ENCODE results near the gene ZBTB20.

Gene ZBTB20

DNA sequence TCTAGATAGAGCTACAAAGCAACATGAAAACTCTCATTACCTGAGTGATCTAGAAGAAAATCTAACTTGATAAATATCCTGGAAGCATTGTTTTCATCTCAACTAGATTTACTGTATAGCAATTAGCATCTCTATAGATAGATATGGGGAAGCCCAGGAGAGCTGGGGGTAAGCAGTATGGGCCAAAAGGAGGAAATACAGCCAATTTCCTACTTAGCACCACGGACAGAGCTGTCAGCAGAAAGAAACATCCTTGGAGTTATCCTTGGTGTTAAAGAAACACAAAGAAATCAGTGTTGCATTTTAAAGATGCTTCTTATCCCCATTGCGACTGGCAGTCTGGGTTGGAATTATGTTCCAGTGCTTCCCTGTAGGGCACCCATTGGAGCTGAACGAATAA lies 727.0 kb downstream of the ZBTB20 start:
- DNase-seq: no peak

DNA sequence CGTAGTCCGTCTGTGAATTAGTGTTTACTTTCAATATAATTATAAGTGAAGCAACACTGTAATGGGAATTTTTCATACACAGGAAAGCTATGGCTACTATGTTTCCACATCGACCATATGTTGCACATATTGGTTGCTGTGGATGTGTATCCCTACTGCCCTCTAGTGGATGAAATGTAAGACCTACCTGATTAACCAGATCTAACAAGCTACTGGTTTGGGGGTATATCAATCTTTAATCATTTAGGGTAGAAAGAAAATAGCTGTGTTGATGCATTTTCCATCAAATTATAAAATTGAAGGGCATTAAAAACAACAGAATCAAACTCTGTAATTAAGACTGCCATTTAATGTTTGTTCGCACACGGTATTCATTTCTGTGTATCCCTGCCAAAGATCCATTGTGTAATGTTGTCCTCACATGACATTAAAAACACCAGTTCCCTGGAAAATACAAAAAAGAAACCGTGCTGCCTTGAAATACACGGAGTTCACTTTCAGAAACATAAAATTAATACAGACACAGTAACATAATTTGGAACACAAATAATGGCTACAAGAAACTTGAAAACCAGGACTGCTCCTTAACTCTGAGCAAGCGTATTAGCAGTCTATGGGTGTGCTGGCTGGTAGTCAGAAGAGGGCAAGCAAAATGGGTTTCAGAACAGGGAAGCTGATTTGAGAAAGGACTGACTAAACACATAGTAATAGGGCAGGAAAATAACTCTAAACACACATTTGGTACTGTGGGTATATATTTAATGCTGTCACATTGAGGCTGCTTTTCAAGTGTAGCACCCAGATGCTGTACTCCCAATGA lies 728.2 kb downstream of the ZBTB20 start:
- DNase-seq: no peak

DNA sequence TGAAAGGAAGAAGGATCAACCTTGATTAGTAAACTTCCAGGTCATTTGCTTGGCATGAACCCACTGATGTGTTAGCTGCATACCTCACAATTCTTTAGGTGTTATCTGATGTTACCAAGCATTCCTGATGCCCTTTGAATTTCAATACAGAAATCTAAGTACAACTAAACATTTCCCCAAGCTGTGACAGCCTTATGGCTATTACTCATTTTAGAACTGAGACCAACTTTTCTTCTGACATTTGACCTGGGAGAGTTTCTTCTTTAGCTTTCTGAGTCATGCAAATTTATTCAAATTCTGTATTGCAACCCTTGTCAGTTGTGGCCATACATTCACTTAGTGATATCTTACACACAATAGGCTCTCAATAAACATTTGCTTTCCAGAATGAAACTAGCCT lies 729.0 kb downstream of the ZBTB20 start:
- no peak for DNase-seq

DNA sequence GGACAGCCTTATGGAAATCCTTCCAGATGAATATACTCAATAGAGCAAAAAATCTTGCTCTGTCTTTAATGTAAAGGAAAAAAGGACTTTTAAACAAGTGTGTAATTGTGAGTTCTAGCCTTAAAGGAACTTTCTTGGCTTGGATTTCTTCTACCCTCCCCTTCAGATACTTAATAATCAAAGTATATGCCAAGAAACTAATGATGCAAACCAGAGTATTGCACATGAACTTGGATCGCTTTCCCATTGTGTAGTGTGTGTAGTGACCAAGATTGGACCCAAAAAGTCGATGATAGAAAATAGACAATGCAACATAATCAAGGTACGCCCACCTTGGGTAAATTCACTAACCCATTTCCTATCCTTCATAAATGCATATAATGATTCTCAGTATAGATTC lies 729.4 kb downstream of the ZBTB20 start:
- no peak for DNase-seq

DNA sequence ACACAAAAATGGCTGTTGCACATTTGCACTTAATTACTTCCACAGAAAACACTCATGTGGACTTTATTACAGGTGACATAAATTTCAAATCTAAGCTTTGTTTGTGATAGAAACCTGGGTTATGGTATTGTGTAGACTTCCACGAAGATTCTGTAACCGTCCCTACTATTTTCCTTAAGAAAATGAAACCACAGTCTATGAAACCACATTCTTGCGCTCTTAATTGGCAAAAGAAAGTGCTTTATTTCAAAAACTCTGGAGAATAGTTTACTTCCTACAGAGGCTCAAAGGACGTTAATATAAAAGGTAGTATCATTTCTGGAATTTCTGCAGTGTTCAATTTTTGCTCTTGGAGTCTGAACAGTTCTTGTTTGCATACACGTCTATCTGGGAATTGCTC lies 729.8 kb downstream of the ZBTB20 start:
- DNase-seq: no peak

DNA sequence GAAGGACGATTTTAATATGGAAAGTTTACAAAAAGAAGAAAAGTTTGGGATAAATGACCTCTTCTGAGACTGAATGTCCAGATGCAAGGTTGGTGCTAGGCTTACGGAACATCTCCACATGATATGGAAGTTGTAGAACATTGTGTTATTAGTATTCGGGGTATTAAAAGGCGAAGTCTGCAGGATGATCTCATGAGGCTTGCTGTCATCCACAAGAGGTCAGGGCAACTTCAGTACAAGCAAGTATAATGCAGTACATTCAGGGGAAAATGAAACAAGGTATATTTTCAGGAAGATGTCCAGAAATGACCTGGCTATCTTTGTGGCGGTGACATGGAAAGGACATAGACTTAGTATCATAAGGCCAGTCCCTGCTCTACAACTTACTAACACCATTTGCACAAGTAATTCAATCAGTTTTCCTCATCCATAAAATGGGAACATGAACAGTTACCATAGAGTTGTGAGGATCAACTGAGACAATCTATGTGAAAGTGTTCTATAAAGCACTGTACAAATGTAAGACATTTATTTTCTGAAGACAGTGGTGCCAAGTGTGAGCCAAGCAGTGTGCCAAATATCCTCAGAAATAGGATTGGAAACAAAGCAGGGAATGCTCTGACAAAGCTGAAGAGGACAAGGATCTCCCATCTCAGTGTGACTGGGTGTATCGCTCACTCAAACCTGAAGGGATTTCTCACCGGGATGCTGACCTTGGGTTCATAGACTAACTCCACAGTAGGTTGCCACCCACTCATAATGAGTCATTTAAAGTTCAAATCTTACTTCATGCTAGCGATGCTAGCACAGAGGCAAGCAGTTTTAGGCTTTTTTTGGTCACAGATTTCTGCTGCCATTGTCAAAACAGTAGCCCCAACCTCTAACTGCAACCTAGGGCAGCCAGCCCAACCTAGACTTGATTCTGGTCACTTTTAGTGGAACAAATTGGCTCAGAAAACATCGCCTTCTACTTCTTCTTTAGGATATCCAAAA lies 735.0 kb downstream of the ZBTB20 start:
- no peak for DNase-seq

DNA sequence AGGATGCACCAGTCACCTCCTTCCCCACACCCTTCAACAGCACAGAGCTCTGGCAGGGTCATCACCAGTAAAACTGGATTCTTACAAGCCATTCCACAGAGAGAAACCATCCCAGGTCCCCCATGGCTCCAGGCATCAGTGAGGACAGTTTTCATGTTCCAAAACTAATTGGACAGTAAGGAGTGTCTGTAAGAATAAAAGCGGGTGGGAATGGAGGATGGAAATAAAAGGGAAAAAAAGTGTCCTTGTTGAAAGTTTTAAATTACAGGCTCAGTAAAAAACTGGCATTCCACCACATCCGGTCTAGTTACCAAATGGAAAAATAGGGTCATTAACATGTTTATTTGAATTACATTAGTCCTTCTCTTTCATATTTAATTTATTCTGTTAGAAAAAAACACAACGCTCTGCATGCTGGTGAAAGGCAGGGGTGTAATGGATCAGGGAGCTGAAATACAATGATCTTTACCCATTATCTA lies 735.9 kb downstream of the ZBTB20 start:
- DNase-seq: no peak

DNA sequence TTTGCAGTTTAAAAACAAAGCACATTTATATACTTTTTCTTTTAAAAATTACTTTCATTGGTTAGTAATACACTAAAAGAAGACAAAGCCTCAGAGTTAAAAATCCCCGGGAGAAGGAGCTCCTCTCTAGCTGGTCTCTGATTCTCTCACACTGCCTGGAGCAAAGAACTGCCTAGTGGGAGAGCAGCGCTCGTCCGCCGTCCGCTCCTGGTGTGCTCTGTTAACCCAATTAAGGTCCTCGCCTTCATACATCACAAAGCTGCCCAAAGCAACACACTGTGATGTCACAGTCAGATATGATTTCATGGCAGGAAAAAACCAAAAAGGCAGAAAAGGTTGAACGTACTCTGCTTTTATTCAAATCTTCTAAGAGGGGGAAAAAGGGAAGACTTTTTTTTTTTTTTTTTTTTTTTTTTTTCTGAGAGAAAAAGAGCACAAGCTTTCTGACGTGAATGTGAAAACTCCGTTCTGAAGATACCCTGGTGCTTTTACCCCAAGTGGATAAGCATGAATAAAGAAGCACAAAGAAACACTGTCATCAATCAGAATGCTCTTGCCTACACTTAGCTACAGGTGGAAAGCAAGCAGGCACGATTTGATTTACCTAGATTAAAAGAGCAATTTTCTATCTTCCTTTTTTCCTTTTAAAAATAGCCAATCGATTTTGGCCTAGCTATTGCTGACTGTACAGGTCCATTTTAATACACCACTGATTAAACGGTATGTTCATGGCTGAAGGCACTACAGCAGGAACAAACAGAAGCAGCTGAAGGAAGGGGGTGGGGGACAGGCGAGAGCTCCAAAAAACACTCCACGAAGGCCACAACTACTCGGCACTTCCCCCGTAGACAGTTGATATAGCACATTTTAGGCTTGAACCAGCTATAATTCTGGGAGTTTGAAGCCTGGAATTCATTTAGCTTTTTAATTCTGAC lies 738.1 kb downstream of the ZBTB20 start:
- no peak for DNase-seq

DNA sequence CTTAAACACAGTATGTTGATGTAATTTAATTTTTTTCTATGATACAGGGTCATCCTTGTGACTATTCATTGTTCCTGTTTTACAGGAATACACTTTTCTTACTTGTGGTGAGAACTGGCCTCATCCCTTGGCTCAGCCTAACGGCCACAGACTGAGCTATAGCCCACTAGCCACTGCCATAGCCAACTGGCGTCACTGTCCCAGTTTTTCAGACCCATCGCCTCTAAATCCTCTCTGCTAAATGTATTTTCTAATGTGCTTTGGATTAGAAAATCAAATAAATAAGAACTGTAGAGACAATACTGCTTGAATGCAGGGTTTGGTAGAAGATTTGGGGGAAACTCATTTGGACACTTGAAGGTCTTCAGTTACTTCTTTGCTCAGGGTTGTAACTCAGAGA lies 740.2 kb downstream of the ZBTB20 start:
- no peak for DNase-seq

DNA sequence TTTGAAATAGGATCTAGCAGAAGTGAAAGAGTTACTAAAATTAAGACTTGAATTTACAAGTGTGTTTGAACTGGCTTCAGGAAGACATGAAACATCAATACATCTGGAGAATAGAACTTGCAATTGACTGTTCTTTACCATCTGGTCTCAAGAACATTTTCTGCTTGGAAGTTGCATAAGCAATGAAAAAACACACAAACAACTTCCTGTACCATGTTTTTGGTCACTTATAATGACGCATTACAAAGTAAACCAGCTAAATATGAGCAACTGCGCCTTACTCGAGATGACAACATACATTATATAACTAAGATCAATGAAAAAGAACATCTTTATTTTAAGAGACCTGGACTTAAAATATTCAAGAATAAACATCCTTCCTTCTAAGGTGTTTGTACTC lies 740.8 kb downstream of the ZBTB20 start:
- DNase-seq: no peak

DNA sequence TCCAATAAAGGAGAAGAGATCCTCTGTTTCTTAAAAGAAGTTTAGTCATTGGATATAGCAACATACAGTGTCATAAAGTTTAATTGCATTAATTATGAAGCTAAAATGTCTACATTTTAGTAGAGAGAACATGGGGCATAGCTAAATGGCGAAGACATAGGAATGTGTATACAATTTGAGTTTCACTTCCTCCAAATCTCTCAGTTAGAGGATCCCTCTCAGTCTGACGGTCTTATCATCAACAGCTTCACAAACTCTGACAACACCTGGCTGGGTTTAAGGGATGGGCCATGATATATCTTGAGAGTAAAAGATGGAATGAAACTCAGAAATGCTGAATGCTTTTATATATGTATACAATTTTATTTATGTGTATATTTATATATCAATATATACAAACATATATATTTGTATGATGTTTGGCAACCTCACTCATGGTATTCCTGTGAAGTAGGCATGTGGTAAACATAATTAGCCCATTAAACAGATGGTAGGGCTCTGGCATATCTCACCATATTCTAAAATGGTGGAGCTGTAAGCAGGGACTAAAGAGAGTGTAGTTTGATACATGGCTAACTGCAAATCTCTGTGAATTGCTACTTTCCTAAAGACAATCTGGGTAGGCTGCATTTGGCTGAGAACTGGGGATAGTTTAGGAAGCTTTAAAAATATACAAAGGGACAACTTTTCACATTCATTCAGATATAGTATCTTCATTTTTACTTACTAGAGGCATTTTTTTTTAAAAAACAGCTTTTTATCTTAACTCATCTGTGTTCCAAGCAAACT lies 741.7 kb downstream of the ZBTB20 start:
- DNase-seq: no peak

DNA sequence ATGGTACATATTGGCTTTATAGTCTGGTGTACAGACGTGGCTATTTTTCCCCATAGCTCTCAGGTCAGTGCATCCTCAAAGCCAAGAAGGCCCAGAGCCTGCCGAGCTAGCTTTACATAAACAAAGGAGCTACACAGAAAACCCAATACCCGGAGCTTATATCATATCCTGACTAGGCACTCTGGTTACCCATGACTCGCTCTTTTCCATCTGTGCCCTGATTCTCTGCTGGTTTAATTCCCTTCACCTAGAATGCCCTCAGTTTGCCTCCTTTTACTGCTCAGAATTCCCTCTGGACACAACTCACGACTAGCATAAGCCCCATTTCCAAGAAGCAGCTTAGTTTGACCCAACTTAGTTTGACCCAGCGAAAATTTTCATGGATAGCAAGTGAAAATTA lies 742.5 kb downstream of the ZBTB20 start:
- DNase-seq: no peak

DNA sequence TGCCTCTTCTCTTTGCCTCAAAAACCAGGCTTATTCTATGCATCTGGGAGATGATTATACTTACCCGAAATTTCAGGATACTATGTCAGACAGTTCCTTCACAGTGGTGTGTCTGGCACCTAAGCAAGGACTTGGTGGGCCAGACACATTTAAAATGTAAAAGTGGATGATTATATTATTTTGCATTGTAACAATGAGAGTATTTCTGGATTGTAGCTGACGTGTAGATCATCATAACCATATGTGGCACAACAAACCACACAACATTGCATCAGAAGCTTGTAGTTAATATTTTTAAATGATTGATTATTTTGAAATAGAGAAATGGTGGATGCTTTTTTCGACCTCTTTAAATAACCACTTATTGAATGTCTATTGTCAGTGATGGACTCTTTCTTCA lies 744.2 kb downstream of the ZBTB20 start:
- DNase-seq: no peak

DNA sequence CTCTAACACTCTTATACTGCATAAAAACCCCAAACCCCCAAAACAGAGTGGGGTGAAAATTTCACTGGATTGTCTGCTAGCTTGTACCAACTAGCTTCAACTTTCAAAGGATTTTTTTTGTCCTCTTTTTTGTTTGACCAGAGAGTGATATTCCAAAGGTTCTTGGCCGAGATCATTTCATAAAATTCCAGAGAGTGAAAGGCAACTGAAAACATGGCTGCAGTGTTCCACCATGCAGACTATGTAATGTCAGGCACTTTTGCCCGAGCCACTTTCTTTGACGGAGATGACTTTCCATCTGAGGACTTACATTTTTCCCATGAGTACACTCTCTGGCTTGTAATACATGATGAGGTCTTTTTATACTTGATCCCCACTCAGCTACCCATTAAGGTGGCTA lies 745.7 kb downstream of the ZBTB20 start:
- no peak for DNase-seq

DNA sequence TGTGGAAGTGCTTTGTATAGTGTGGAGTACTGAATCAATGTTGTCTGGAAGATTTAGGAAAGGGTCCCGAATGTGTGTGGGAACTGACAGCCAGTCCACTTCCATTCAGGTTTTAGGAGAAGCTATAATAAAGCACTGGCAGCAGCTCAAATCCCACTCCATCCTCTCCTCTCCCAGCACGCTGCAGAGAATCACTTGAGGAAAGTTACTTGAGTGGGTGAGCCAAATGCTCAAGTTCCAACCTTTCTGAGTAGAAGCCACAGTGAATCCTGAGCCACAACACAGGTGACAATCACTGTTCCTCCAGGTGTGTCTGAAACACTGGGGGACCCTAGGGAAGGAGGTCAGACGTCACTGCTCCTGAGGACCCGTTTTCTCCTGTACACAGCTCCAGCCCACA lies 746.7 kb downstream of the ZBTB20 start:
- DNase-seq: no peak

DNA sequence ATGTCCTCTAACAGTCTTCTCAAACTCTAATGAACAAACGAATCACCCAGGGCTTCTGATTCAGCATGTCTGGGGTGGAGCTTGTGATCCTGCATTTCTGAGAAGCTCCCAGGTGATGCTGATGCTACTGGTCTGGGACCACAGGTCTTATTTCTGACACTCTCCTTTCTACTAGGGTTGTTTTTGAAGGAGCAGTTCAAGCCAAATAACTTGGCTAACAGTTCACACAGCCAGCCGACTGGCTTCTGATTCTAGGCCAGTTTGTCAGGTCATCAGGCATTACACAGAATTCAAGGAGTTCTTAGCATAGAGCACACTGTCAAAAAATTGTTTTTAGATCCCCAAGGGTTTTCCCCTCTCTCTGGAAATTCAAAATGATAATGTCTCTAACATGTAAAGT lies 752.5 kb downstream of the ZBTB20 start:
- DNase-seq: no peak

DNA sequence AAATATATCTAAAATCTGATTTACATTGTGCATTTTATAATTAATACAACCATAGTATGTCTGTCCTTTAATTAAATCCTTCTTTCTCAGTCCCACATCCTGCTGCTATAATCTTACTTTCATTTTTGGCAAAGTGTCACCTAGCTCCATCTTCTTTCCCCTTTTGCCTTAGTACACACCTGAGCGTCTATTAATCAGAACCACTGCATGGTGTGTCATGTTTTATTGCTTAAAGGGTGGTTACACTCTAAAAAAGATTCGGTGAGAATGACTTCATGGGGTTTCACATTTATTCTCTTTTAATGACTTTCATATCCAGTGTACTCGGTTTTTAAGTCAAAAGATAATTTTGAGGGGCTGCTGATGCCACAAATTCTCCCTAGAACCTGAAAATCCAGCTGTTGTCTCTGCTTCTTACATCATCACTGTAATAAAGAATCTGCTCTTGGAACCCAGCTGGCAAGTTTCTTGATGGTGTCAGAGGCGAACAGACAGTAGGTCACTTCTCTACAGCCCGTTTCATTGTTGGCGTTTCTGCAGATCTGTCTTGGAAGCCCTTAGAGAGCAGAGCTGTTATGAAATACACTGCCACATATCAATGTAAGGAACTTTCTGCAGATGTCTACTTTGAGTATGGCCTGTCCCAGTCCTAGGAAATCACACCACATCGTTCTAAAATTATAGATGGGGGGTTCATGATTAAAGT lies 753.6 kb downstream of the ZBTB20 start:
- DNase-seq: no peak

DNA sequence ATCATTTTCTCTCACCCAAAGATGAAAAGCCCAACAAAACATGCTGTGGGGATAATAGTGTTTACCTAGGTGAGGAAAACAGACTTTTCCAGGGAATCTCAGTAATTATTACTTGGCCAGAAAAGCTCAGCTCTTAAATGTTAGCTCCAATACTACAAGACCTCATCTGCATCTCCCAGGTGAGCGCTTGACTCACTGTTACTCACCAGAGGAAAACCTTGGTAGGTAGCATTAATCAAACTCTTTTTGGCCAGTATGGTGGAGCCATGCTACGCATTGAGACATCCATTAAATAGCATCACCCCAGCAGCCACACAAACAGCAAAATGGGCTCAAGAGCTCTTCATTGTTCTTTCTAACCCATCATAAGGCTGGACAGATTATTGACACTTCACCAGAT lies 754.3 kb downstream of the ZBTB20 start:
- DNase-seq: no peak

DNA sequence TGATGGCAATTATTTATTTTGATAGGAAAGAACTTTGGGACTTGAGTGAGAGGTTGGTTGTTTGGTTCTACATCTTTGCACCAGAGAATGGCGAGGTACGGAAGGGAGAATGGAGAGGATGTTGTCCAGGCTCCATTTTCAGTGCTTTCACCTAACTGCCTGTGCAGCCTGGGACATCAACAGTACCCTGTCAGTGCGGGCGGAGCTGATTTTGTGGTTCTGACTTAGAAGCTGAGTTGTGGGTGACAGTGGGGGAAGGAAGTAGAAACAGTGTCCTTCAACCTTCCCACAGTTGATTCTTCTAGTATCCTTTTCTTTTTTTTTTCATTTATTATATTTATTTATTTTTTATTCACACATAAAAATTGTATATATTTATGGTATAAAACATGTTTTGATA lies 757.9 kb downstream of the ZBTB20 start:
- DNase-seq: peak in 1 of 4 experiments; percentile 1

DNA sequence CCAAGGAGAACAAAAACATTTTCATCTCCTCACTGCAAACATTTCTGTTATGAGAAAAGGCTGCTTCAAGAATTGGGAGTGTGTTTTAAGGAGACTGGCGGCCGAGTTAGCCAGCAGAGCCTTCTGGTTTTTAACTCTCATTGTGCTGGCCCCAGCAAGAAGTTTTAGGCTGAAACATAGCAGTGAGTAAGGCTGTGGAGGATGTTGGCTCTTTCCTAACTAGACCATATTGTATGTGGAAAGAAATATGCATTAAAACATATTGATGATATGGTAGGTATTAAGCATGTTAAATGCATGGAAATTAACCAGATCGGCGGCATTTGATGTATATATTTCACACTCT lies 762.6 kb downstream of the ZBTB20 start:
- DNase-seq: no peak

DNA sequence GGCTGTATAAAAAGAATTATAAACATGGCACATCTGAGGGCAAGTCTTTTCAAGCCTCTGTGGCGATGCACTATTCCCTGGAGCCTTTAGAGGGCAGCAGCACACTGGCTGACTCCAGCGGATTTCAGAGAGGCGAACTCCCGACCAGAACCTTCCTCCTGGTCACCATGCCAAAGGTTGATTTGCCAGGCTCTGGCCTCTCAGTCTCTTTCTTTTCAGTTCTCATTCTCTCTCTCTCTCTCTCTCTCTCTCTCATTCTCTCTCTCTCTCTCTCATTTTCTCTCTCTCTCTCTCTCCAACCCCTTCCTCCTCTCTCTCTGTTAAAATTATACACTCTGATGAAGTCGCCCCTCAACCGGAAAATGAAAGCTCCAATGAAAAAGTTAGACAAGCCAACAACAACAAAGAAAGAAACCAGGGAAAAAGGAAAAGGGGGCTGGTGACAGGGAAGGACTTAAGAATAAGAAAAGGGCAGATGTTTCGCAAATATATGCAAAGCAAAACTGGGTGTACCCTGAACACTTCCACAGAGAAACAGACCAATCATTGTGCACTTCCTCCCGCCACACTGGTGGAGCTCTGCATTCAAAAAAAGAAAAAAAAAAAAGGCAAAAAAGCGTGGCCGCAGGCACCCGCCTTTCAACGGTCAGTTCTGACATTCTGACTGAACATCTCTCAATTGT lies 763.1 kb downstream of the ZBTB20 start:
- peak; percentile 12 to 51 (median 38) for DNase-seq
